Activated gamma-delta T cell treated with anti-CD3 and anti-CD28 coated beads, Interleukin-2, amount 50 U/mL, for 16 hours (primary cell): Measurements from ENCODE around the gene RHOH.

Source experiments
- DNase-seq: peaks from one replicate; pipeline ENCODE4 v3.0.0-alpha.2; 2020; ENCODE audit warnings: low read depth

RHOH gene

GRCh38 chr4:40238008-40238699, 41.3 kb downstream of the RHOH start:
- no peak for DNase-seq

GRCh38 chr4:40238700-40239548, 42.1 kb downstream of the RHOH start:
- peak; percentile 61 for DNase-seq

- no peak for DNase-seq
These were observed 43.3 kb downstream of the RHOH start for GRCh38 chr4:40240040-40240653.

- DNase-seq = no peak
These were observed 44.2 kb downstream of the RHOH start for GRCh38 chr4:40241026-40241425.

GRCh38 chr4:40241941-40242340, 45.1 kb downstream of the RHOH start:
- DNase-seq = no peak

GRCh38 chr4:40243386-40243948, 46.6 kb downstream of the RHOH start:
- DNase-seq = no peak

- DNase-seq = no peak
These were observed 47.8 kb downstream of the RHOH start for GRCh38 chr4:40244606-40245005.

GRCh38 chr4:40245550-40245949, 48.7 kb downstream of the RHOH start:
- DNase-seq = no peak

- DNase-seq = no peak
These were observed 49.4 kb downstream of the RHOH start for GRCh38 chr4:40246011-40246900.

- DNase-seq = no peak
These were observed 50.1 kb downstream of the RHOH start for GRCh38 chr4:40246938-40247337.

- peak; percentile 44 for DNase-seq
These were observed 50.5 kb downstream of the RHOH start for GRCh38 chr4:40247350-40247749.

GRCh38 chr4:40251366-40251765, 54.5 kb downstream of the RHOH start:
- no peak for DNase-seq

- DNase-seq = no peak
These were observed 57.1 kb downstream of the RHOH start for GRCh38 chr4:40253906-40254305.

- DNase-seq = no peak
These were observed 58.0 kb downstream of the RHOH start for GRCh38 chr4:40254608-40255392.

- DNase-seq = no peak
These were observed 58.8 kb downstream of the RHOH start for GRCh38 chr4:40255393-40256281.

GRCh38 chr4:40256329-40256728, 59.5 kb downstream of the RHOH start:
- DNase-seq = no peak

GRCh38 chr4:40256817-40257216, 60.0 kb downstream of the RHOH start:
- no peak for DNase-seq

GRCh38 chr4:40258627-40259026, 61.8 kb downstream of the RHOH start:
- DNase-seq = no peak

- no peak for DNase-seq
These were observed 64.6 kb downstream of the RHOH start for GRCh38 chr4:40261231-40262076.
